Measurements from ENCODE around the gene HOMER2. TPM values are rescaled to one million over a fixed set of nuclear protein-coding genes. Genes with fewer than 3 reads are reported as not detected.

The HOMER2 gene
- total and polyA plus RNA-seq, 2 of the 13 experiments (the other 11 are each of a cell fraction or from before 2014, with no cell fraction given): 12.9 to 14.1 TPM

DNA sequence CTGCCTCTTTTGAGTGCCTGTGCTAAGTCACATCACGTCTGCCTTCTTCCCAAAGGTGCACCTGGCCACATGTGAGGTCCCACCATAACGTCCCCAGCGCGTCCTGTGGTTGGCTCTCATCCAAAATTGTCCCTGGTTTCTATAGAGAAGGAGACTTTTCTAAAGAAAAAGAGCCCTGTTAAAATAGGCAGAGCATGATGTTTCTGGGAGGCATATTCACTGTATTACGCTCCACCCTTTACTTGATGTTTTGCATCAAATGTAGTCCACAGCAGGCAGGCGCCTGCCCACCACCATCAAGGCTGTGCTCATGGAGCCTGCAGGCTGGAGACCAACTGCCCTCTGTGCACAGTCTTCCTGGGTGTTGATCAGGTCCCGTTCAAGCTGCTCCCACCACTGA, 106.8 kb downstream of the HOMER2 start:
- whole genome bisulfite sequencing (ENCODE audit: low lambda C conversion rate): 95% methylated on average over 6 of the region's 7 CpGs
- no peak for FAIRE-seq
- TF ChIP-seq ZNF460 (CRISPR knock-in tag; IDR thresholded peaks at IDR 0.05; ENCODE audit: borderline replicate concordance) (no peak), ATF7-NPFF (CRISPR knock-in tag; IDR thresholded peaks at IDR 0.05; ENCODE audit: low read depth) (no peak), CHD4 (IDR thresholded peaks at IDR 0.05; ENCODE audit: borderline replicate concordance, low read length) (no peak), REPIN1 (CRISPR knock-in tag; IDR thresholded peaks at IDR 0.05; ENCODE audit: borderline replicate concordance, low read depth) (no peak), TAF1 (CRISPR knock-in tag; IDR thresholded peaks at IDR 0.05) (no peak), ZNF160 (CRISPR knock-in tag; IDR thresholded peaks at IDR 0.05) (no peak), EEA1 (CRISPR knock-in tag; IDR thresholded peaks at IDR 0.05; ENCODE audit: borderline replicate concordance) (no peak), ZNF354B (CRISPR knock-in tag; IDR thresholded peaks at IDR 0.05) (no peak)
- TF ChIP-seq, protein P1, sequence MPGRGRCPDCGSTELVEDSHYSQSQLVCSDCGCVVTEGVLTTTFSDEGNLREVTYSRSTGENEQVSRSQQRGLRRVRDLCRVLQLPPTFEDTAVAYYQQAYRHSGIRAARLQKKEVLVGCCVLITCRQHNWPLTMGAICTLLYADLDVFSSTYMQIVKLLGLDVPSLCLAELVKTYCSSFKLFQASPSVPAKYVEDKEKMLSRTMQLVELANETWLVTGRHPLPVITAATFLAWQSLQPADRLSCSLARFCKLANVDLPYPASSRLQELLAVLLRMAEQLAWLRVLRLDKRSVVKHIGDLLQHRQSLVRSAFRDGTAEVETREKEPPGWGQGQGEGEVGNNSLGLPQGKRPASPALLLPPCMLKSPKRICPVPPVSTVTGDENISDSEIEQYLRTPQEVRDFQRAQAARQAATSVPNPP (CRISPR knock-in tag; IDR thresholded peaks at IDR 0.05): no peak
- TF ChIP-seq, protein P2, sequence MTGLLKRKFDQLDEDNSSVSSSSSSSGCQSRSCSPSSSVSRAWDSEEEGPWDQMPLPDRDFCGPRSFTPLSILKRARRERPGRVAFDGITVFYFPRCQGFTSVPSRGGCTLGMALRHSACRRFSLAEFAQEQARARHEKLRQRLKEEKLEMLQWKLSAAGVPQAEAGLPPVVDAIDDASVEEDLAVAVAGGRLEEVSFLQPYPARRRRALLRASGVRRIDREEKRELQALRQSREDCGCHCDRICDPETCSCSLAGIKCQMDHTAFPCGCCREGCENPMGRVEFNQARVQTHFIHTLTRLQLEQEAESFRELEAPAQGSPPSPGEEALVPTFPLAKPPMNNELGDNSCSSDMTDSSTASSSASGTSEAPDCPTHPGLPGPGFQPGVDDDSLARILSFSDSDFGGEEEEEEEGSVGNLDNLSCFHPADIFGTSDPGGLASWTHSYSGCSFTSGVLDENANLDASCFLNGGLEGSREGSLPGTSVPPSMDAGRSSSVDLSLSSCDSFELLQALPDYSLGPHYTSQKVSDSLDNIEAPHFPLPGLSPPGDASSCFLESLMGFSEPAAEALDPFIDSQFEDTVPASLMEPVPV (CRISPR knock-in tag; IDR thresholded peaks at IDR 0.05): no peak
- TF ChIP-seq, protein P3, sequence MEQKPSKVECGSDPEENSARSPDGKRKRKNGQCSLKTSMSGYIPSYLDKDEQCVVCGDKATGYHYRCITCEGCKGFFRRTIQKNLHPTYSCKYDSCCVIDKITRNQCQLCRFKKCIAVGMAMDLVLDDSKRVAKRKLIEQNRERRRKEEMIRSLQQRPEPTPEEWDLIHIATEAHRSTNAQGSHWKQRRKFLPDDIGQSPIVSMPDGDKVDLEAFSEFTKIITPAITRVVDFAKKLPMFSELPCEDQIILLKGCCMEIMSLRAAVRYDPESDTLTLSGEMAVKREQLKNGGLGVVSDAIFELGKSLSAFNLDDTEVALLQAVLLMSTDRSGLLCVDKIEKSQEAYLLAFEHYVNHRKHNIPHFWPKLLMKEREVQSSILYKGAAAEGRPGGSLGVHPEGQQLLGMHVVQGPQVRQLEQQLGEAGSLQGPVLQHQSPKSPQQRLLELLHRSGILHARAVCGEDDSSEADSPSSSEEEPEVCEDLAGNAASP (CRISPR knock-in tag; IDR thresholded peaks at IDR 0.05; ENCODE audit: borderline replicate concordance): no peak
- TF ChIP-seq, protein P4, sequence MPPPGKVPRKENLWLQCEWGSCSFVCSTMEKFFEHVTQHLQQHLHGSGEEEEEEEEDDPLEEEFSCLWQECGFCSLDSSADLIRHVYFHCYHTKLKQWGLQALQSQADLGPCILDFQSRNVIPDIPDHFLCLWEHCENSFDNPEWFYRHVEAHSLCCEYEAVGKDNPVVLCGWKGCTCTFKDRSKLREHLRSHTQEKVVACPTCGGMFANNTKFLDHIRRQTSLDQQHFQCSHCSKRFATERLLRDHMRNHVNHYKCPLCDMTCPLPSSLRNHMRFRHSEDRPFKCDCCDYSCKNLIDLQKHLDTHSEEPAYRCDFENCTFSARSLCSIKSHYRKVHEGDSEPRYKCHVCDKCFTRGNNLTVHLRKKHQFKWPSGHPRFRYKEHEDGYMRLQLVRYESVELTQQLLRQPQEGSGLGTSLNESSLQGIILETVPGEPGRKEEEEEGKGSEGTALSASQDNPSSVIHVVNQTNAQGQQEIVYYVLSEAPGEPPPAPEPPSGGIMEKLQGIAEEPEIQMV (CRISPR knock-in tag; IDR thresholded peaks at IDR 0.05; ENCODE audit: low read depth): no peak
- no TSS peak for BruUV-seq (replicated peaks)
- no peak overlapping the region for H2AFZ ChIP-seq (ENCODE audit: low read length)
- H3K9me3 ChIP-seq (ENCODE audit: low read length): no peaks in the 10 kb centered on the region
- ChIA-PET CTCF (ENCODE audit: low intra/inter-chr PET ratio, low total read pairs) (no interaction called here), POLR2A (no interaction called here)
- no peaks in the 10 kb centered on the region; a peak in 1 of 5 replicates for H3K27me3 ChIP-seq (ENCODE audit: control insufficient read depth in 1 of 2, insufficient read depth in 2 of 2, low read length in 2 of 2)
- H3K4me2 ChIP-seq (ENCODE audit: low read depth, low read length): no peak overlapping the region
- peaks cover 17% of the 10 kb centered on the region for H3K4me1 ChIP-seq (ENCODE audit: insufficient read depth, low read length)
- no peak overlapping the region for H3K4me3 ChIP-seq (replicated peaks in 1 of 3; ENCODE audit: insufficient read depth in 1 of 3, low read depth in 2 of 3, low read length in 3 of 3)
- in situ Hi-C loops (cut with HindIII; ENCODE audit: extremely low pct_ligation_motif_present, low pct_unique_long_range_greater_than_20kb): no loop called here
- DNase-seq (ENCODE audit: low spot score): no peak
- intact Hi-C loops (cut with micrococcal nuclease; ENCODE audit: unreplicated experiment): no loop called here
- H3K27ac ChIP-seq (ENCODE audit: extremely low read length, insufficient read depth, low read length): no peak overlapping the region
- H4K20me1 ChIP-seq (ENCODE audit: insufficient read depth, low read length): no peaks in the 10 kb centered on the region
- no peak for ATAC-seq
- H3K36me3 ChIP-seq (replicated peaks in 1 of 2; ENCODE audit: control insufficient read depth in 1 of 2, insufficient read depth in 2 of 2, low read length in 2 of 2): no peaks in the 10 kb centered on the region
- no peak overlapping the region for H3K9ac ChIP-seq (ENCODE audit: insufficient read depth, low read depth, low read length)
- no peaks in the 10 kb centered on the region for H3K79me2 ChIP-seq (ENCODE audit: insufficient read depth, low read length)
